ENCODE data around the gene CAP2. TPM values are rescaled to one million over a fixed set of nuclear protein-coding genes. Genes with fewer than 3 reads are reported as not detected.
"Not testable (repeated sequence)": the region's sequence is repeated elsewhere in the genome, so short reads cannot be mapped to it uniquely, and the experiment has no call there.

CAP2 gene
- total and polyA plus RNA-seq, 11 donors = 61.3 to 187 (median 126) TPM

- 84 to 88% (median 87%) methylated on average over 8 of the region's 8 CpGs for WGBS, 4 donors
- Histone ChIP-seq H3K4me3 (no peak overlapping the region), H3K36me3 (no peaks in the 10 kb centered on the region), H3K4me1 (peaks cover 0 to 16% (median 0%) of the 10 kb centered on the region in 12 donors), H3K9me3 (peaks cover 0 to 10% (median 0%) of the 10 kb centered on the region in 12 donors), H3K27me3 (no peaks in the 10 kb centered on the region), H3K27ac (peak overlapping the region in 5 of 12 donors; percentile 9 to 43 (median 35))
- DNase-seq (no peak), ATAC-seq (peak in 2 of 4 donors; percentile 34 to 39)
- TF ChIP-seq CTCF (IDR thresholded peaks at IDR 0.05) = no peak
- no peak for TF ChIP-seq POLR2A (IDR thresholded peaks at IDR 0.05)
- intact Hi-C loops (cut with DNase I) = no loop called here
These were observed 12.5 kb downstream of the CAP2 start for GRCh38 chr6:17405944-17406245.

GRCh38 chr6:17408081-17408480 lies 14.7 kb downstream of the CAP2 start:
- peak in 3 of 4 donors; percentile 36 to 50 (median 40) for ATAC-seq
- no peak for DNase-seq
- Histone ChIP-seq H3K27ac (peak overlapping the region in 8 of 12 donors; percentile 2 to 63 (median 36)), H3K27me3 (no peaks in the 10 kb centered on the region), H3K9me3 (peaks cover 0 to 11% (median 0%) of the 10 kb centered on the region in 12 donors), H3K36me3 (no peaks in the 10 kb centered on the region), H3K4me3 (no peak overlapping the region), H3K4me1 (peaks cover 0 to 29% (median 1%) of the 10 kb centered on the region in 12 donors)
- intact Hi-C loops (cut with DNase I) = no loop called here
- TF ChIP-seq CTCF (IDR thresholded peaks at IDR 0.05) = no peak
- no peak for TF ChIP-seq POLR2A (IDR thresholded peaks at IDR 0.05)
- 45 to 53% (median 49%) methylated on average over 4 of the region's 4 CpGs for WGBS, 4 donors

- Histone ChIP-seq H3K4me3 (no peak overlapping the region), H3K4me1 (peaks cover 0 to 33% (median 4%) of the 10 kb centered on the region in 12 donors), H3K9me3 (peaks cover 0 to 11% (median 0%) of the 10 kb centered on the region in 12 donors), H3K27me3 (no peaks in the 10 kb centered on the region), H3K36me3 (no peaks in the 10 kb centered on the region), H3K27ac (no peak overlapping the region)
- ATAC-seq (no peak), DNase-seq (no peak)
- 92 to 99% (median 96%) methylated on average over 4 of the region's 4 CpGs for WGBS, 4 donors
- intact Hi-C loops (cut with DNase I) = no loop called here
- no peak for TF ChIP-seq CTCF (IDR thresholded peaks at IDR 0.05)
- no peak for TF ChIP-seq POLR2A (IDR thresholded peaks at IDR 0.05)
These were observed 16.9 kb downstream of the CAP2 start for GRCh38 chr6:17410281-17410680.

GRCh38 chr6:17413313-17413750 lies 19.9 kb downstream of the CAP2 start:
- Histone ChIP-seq H3K9me3 (peaks cover 0 to 11% (median 0%) of the 10 kb centered on the region in 12 donors), H3K27ac (peak overlapping the region in 2 of 12 donors; percentile 9 to 14), H3K4me1 (peaks cover 0 to 47% (median 11%) of the 10 kb centered on the region in 12 donors), H3K27me3 (no peaks in the 10 kb centered on the region), H3K4me3 (no peak overlapping the region), H3K36me3 (no peaks in the 10 kb centered on the region)
- no peak for TF ChIP-seq POLR2A (IDR thresholded peaks at IDR 0.05)
- TF ChIP-seq CTCF (IDR thresholded peaks at IDR 0.05) = no peak
- 41 to 55% (median 50%) methylated on average over 5 of the region's 5 CpGs for WGBS, 4 donors
- ATAC-seq (no peak), DNase-seq (no peak)
- intact Hi-C loops (cut with DNase I) = no loop called here

GRCh38 chr6:17414395-17414794 lies 21.0 kb downstream of the CAP2 start:
- H3K9me3 ChIP-seq = peaks cover 0 to 11% (median 0%) of the 10 kb centered on the region in 12 donors
- H3K4me1 ChIP-seq = peaks cover 0 to 56% (median 13%) of the 10 kb centered on the region in 12 donors
- H3K27ac ChIP-seq; ATAC-seq; H3K4me3 ChIP-seq; H3K27me3 ChIP-seq; DNase-seq; H3K36me3 ChIP-seq; intact Hi-C loops (cut with DNase I): not testable (repeated sequence)
- 88 to 100% (median 98%) methylated on average over 1 of the region's 1 CpG for WGBS, 4 donors
